Activated T-cell treated with anti-CD3 and anti-CD28 coated beads for 4 hours (primary cell): ENCODE results near the gene ATP10A.
A peak's percentile ranks its signal among the peaks of the same experiment; 100 is the strongest.
"Not testable (repeated sequence)": the region's sequence is repeated elsewhere in the genome, so short reads cannot be mapped to it uniquely, and the experiment has no call there.

Source experiments
- DNase-seq: peaks from one replicate; pipeline ENCODE4 v3.0.0-alpha.2; 2020

ATP10A gene

GRCh38 chr15:25858952-25859760 lies 4.0 kb downstream of the ATP10A start:
- DNase-seq, result no peak

DNA sequence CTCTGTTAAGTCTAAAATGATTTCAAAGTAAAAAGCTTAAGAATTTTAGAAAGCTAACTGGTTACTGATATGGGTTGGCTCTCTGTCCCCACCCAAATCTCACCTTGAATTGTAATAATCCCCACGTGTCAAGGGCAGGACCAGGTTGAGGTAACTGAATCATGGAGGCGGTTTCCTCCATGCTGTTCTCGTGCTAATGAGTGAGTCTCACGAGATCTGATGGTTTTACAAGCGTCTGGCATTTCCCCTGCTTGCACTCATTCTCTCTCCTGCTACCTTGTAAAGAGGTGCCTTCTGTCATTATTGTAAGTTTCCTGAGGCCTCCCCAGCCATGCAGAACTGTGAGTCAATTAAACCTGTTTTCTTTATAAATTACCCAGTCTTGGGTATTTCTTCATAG lies 7.1 kb downstream of the ATP10A start:
- not testable (repeated sequence) for DNase-seq

- DNase-seq, result no peak
These were observed 10.2 kb downstream of the ATP10A start for GRCh38 chr15:25852661-25853524.

GRCh38 chr15:25852027-25852426 lies 11.1 kb downstream of the ATP10A start:
- DNase-seq, result no peak

- peak; percentile 61 for DNase-seq
These were observed 12.7 kb downstream of the ATP10A start for GRCh38 chr15:25850154-25851111.

DNA sequence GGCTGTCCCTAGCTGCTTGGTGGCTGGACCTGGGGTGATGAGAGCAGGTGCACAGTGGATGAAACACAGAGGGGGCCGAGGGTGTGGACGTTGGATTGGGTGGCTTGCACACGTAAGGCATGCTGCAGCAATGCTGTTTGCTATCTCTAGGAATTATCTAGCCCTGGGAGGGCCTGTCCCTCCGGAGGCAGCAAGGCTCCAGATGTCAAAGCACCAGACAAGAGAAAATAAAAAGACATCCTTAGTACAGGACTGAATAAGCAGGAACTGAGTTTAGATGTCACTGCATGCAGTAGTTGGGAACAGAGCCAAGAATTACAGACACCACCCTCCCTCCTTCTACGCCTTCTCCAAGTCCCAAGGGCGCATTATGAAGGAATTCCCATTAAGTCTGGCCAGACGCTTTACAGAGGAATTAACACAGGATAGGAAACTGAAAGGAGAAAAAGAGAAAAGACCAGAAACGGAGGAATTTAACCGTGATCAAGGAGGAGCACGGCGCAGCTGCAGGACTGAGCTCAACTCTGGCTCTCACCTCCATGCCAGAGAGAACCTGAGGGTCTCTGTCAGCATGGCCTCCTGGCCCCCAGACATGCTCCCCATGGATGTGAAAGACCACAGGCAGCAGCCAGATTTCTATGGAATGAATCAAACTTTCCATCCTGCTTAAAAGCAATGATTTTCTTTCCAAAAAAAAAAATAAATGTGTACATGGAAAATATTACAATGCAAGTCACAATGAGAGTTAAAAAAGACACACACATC lies 13.8 kb downstream of the ATP10A start:
- DNase-seq, result no peak

DNA sequence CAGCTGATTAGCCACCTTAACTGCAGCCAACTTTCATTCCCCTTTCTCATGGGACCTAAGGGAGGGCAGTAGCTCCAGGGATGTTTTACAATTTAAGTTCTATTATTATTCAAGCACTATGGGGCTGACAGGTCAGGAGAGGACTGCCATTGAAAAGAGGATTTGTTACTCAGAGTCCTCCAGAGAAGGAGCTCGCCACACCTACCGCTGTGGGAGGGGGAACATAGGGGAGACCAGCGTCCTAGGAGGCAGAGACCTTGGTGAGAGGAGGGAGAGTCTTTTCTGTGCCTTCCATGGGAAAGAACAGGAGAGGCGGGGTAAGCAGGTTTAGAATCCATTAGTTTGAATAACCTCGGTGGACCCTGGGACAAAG lies 14.4 kb downstream of the ATP10A start:
- DNase-seq, result no peak

DNA sequence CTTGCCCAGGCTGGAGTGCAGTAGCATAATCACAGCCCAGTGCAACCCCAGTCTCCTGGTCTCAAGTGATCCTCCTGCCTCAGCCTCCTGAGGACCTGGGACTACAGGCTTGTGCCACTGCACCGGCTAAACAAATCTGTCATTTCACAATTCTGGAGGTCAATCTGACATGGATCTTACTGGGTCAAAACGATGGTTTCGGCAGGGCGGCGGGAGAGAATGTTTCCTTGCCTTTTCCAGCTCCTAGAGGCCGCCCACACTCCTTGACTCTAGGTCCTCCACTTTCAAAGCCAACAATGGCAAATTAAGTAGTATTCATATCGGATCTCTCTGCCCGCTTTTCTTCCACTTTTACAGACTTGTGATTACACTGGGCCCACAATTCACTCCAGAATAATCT lies 14.8 kb downstream of the ATP10A start:
- DNase-seq, result no peak

DNA sequence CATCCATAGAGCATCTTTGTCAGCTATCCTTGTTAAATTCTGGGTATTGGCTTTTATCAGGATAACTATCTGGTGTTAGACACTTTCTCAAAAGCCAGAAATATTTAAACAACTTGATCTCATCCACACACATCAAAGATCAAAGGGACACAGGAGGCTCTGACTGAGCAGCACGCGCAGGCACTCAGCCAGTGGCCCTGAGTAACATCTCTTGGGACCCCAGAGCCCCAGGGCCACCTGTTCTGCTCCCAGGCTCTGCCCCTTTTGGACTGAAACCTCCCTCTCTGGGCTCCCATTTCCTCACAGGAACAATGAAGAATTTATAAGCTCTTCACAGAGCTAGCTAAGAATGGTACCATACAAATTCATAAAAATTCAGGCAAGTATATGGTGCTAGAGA lies 16.1 kb downstream of the ATP10A start:
- DNase-seq, result no peak

DNA sequence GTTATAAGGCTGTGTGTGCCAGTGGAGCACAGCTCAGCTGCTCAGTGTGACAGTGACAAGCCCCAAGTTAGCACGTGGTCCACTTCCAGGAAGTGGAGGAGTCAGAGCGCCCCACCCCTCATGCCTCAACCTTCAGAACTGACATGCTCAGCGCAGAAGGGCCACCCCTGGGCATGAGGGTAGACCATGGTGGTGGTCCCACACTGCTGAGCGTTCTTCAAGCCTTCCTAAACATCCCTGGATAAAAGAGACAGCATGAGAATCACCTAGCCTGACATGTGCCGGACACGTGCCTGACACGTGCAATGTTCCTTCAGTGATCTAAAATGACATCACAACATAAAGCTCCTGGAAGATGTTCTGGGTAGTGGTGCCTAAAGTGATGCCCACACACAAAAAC lies 16.8 kb downstream of the ATP10A start:
- peak; percentile 60 for DNase-seq

DNA sequence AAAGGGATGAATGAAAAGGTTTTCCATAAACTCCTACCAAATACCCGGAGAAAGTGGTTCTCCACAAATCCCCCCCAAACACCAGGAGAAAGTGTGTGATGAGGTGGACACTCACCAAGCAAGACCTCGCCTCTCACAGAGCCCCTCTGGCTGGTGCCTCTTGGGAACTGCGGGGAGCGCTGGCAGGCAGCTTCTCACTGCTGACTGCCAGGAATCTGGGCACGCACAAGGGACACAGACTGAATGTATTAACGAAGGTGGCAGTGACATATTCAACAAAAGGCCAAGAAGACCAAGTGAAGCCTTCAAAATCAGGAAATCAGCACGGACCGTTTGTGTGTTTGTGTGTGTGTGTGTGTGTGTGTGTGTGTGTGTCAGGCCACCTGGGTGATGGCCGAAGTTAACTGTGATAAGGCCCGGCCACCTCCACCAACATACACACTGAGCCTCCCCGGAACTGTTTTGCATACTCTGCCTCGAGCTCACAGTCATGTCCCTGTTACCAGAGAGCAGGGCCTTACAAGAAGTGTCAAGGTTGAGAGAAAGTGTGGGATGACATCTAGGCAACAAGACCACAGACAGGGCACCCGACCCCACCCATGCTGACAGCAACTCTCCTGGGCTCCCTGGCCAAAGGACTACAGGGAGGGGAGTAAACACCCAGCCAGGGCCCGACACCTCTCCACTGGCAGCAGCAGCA lies 18.0 kb downstream of the ATP10A start:
- DNase-seq, result no peak

GRCh38 chr15:25844542-25844941 lies 18.6 kb downstream of the ATP10A start:
- DNase-seq, result no peak

DNA sequence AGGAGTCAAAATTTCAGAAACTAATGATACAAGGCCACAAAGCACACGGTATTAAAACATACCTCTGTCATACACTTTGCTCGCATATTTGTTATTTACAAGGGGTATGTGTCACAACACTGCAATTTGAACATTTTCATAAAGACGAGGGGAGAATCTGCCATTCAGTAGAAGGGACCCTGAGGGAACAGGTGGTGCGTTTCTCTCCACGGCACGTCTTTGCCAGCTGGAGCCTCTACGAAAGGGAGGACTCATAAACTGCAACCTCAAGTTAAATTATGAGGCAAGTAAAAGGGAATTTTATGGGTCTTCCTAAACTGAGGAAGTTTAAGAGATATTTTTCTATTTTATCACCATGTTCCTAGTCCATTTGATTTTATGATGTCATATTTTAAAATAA lies 19.1 kb downstream of the ATP10A start:
- no peak for DNase-seq

DNA sequence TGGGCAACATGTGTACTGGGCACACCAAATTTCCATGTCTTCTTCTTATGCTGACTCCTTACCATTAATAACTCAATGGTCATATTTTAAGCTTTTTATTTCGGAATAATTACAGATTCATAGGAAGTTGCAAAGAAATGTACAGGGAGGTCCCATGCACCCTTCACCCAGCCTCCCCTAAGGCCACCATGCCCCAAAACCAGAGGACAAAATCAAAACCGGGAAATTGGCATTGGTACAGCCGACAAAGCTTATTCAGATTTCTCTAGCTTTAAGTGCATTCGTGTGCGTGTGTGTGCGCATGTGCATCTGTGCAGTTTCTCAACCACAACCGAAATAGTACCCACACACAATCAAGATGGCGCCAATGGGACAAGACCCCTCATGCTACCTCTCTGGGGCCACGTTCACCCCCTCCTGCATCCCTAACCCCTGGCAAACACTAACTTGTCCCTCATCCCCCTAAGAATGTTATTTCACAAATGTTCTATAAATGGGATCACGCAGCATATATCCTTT lies 23.4 kb downstream of the ATP10A start:
- no peak for DNase-seq

- no peak for DNase-seq
These were observed 24.3 kb downstream of the ATP10A start for GRCh38 chr15:25838871-25839195.

GRCh38 chr15:25838191-25838870 lies 24.8 kb downstream of the ATP10A start:
- no peak for DNase-seq

GRCh38 chr15:25832158-25832557 lies 31.0 kb downstream of the ATP10A start:
- no peak for DNase-seq

DNA sequence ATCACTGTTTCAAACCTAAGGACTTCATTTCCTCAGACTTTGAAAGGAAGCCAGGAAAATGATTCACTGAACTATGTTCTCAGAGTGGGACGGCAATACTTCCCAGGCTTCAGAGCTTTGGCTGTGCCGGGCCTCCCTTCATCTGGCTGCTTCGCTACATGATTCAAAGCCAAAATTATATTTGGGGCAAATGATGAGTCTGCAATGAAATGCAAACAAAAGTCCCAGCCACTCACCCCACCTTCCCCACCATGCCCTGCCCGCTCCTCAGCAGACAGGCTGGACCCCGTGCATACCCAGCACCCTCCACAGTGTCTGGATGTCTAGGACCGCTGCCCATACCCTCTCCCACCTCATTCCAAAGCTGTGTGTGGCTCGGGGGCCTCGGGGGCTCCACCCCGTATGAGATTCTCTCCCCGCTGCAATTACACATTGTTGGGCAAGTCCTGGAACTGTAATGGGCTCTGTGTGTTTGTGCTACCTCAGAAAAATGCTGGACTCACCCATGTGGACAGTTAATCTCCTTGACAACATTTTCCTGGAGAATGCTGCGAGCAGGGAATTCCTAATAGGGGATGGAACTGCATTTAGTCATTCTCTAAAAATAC lies 32.2 kb downstream of the ATP10A start:
- no peak for DNase-seq

DNA sequence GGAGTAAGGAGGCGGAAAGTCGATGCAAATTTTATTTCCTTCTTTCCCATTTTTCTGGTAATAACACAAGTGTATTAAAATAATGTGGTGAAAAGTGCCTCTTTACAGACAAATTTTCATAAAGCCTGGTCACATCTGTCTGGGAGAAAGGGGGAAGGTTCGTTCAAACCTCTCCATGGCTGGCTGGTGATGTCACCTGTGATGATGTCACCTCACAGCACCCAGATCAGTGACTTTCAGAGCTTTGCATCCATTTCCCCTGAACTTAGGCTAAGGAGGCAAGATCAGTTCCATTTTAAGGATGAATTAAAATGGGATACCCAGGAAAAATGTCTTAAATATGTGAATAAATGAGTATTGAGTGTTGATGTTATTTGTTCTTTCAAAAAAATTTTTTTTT lies 34.1 kb downstream of the ATP10A start:
- no peak for DNase-seq

DNA sequence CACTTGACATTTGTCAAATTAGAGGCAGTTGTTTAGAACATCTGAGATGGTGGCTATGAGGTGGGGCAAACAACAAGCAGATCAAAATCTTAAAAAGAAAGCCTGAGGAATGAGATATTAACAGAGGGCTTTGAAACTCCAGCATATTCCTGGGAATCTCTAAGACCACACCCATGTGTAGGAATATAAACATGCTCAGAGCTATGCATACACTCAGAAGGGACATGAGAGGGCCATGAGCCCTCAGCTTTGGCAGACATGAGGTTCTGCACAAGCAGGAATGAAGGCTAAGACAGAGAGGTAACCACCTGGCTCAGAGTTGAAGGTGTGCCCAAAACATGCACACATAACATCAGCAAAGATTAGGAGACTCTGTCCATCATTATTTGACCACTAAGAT lies 37.9 kb downstream of the ATP10A start:
- DNase-seq, result no peak
